GM18502 (cell line): ENCODE results near the gene CLDN11.
A peak's percentile ranks its signal among the peaks of the same experiment; 100 is the strongest.

Experiments used
- ATAC-seq: cut with Tn5 transposase; IDR thresholded peaks from one replicate; pipeline ENCODE4 v1.9.1; 2021; ENCODE audit warnings: mild to moderate bottlenecking; ENCODE audit not compliant: unreplicated experiment, poor library complexity

CLDN11 gene

DNA sequence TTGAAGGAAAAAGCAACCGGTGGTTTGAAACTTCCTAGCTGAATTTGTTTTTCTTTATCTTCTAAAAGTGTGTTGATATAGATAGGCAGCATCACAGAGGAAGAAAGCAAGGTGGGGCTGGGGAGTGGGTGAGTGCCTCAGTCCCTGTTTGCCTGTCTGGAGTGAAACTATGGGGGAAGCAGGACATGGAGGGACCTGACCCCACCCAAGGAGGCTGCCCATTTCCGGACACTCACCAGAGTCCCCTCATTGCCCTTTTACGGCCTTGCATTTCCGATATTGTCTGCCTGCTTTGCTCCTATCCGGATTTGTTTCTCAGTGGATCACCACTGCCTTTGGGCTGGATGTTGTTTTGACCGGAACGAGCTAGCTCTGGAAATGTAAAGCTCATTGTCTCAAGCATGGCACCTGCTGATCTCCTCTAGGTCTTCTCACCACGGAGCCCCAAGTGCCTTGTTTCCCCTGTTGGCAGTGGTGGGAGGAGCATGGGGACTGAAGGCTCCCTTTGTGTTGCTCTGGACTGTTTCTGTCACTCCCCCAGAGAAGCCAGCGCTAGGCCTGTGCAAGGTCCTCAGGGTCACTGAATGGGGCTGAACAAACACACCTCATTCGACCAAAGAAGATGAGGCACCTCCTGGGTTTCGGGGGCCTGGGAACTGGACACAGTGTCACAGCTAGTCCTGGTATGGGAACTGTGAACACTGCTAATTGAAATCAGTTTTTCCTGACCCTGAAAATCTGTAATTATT lies 7.0 kb downstream of the CLDN11 start:
- no peak for ATAC-seq

DNA sequence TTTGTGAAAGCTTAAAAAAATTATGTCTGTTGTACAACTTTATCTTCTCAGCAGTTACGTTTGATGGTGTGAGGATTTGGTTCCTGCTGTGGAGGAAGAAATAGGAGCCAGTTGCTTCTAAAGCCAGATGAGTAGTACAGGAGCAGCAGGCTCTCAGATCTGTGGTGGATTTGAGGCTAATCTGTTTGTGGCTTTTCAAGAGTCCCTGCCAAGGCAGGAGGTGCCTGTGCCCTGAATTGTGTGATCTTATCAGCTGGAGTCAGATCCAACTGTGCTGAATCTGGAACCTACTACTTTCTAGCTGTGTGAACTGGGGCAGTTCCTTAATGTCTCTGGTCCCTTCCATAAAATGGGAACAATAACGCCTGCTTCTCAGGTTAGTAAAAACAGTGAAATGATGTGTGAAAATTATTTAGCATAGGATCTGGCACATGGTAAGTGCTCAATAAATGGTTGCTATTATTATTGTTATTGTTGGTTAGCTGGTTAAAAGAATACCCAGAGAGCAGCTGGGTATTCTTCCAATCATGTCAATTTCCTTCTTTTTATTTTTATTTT lies 7.7 kb downstream of the CLDN11 start:
- no peak for ATAC-seq

DNA sequence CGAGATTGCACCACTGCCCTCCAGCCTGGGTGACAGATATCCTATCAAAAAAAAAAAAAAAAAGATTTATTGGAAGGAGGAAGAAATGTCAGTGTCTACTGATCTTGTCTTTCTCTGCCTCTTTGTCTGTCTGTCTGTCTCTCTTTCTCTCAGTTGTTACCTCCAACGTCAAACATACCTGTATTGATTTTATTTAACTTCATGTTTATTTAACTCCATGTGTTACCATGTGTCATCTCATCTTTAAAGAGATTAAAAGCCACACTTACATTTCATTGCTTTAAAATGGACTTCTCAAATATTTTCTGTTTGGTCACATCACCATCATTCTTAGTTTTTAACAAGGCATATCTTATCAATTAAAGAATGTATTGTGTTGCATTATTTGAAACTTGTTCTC lies 9.4 kb downstream of the CLDN11 start:
- no peak for ATAC-seq

DNA sequence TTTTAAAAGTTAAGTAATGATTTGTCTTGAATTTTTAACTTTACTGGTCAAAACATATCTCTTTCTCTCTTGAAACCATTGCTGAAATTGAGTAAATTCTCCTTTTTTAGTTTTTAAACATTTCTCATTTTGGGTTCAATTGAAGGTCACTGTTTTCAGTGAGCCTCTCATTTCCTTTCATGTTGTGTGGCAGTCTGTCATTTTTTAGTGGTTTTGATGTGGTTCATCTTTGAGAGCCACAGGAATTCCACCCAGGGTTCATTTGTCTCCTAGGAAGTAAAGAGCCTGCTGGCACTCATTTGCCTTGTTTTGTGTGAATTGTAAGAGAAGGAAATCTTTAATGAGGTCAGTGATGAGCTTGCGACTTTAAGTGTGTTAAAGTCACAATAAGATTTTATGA lies 10.4 kb downstream of the CLDN11 start:
- ATAC-seq, result peak; percentile 73

DNA sequence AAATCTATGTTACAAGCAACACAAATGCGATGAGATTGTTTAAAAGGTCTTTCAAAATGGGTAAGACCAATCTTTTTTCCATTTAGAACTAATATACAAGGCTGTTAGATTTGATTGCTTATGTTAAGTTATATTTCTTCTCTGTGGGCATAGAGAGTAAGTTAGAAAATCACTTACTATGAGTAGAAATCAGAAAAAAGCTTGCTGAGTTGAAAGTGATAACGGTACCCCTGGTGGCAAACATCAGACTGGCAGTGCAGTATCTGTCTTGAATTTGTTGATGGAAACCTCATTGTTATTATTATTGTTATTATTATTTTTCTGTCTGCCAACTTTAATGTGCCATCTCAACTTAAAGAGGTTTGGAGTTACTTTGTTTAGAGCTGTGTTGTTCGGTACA lies 12.4 kb downstream of the CLDN11 start:
- no peak for ATAC-seq

DNA sequence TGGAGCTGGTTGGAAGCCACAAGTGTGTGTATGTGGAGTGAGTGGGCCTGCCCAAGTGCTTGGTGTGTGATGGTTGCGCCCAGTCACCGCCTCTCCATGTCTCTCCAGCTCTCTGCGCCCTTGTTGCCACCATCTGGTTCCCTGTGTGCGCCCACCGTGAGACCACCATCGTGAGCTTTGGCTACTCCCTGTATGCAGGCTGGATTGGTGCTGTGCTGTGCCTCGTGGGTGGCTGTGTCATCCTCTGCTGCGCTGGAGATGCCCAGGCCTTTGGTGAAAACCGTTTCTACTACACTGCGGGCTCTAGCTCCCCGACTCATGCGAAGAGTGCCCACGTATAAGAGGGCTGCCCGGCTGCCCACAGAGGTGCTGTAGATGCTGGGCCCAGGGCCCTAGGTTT lies 13.7 kb downstream of the CLDN11 start:
- no peak for ATAC-seq

DNA sequence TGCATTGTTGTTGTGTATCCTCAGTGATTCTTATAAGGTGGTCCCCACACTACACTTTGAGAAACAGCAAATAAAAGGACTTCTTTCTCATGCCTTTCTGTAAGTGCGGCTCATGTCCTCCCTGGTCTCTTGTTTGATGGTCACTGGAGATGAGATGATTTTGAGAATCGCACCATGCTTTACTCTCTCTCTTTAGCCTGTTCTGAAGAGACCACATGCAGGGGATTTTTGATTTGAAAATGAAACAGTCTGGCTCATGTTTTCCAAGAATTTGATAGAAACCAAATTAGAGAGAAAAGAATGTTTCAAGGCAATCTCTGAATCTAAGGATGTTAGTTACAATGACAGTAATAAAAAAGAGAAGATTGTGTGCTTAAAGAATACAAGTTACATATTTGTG lies 18.0 kb downstream of the CLDN11 start:
- ATAC-seq, result no peak

DNA sequence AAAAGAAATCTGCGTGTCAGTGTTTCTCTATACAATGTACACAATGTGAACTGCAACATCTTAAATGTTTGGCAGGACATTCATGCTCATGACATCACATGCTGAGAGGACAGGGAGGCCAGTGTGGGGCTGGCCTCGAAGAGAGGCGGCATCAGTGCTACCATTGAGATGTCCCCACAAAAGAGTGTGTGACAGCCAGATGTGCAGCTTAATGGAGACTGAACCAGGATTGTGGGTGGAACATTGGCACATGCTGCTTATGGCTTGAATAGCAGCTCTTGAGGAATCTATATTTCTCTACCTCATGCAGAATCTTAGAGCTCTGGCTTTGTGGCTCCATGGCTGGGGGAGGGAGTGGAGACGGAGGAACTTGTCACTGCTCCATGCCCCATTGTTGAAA lies 18.5 kb downstream of the CLDN11 start:
- ATAC-seq, result no peak

DNA sequence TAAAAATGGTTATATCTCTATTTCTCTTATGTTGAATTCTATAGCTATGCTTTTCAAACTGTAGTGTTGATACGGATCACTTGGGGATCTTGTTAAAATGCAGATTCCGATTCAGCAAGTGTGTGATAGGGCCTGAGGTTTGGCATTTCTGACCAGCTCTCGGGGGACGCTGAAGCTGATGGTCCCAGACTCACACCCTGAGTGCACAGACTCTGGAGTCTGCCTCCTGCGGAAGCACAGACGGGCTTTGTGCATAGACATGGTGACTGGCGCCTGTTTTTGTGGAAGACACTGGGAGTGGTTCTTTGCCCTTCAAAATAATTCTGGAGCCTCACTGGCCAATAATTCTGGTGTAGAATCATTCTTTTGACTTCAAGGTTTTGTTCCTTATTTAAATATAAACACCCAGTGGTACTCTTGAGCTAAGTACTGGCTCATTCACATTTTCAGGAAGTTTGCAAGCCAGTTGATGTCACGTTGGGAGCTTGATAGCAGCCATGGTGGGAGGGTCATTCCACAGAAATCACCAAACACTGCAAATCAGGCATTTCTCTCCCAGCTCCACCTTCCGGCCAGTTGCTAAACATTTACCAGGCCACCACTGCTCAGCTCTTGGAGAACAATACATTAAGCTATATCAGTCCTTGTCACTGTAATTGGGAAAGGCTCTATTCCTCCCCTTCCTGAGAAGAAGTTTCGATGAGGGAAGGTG lies 19.2 kb downstream of the CLDN11 start:
- ATAC-seq, result no peak

DNA sequence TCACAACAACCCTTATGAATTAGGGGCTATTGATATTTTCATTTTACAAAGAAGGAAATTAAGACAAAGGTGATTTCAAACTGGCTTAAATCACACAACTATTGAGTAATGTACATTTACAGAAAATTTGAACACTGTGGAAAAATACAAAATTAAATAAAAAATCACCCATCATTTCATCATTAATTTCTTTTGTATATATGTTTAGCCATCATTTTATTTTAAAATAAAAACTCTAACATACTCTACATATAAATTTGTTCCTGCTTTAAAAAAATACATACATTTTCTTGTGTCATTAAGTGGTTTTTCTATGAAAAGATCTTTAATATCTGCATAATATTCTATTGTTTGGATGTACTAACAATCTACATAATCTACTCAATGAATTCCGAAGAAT lies 20.2 kb downstream of the CLDN11 start:
- no peak for ATAC-seq

DNA sequence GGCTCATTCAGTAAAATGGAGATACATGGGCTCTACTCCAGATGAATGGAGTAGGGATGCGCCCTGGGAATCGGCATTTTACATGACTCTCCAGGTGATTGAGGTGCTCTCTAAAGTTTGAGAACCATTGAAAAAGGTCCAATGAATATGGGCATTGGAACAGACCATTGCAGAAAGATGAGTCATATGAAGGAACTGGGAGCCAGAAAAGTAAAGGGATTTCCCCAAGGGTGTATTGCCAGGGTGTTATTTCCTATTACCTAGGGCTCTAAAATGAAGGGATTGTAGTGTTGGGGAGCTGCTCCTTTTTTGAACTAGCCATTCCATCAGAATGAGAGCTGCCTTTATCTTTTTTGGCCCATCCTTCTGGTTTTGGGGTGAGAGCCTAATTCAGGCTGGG lies 21.7 kb downstream of the CLDN11 start:
- no peak for ATAC-seq

DNA sequence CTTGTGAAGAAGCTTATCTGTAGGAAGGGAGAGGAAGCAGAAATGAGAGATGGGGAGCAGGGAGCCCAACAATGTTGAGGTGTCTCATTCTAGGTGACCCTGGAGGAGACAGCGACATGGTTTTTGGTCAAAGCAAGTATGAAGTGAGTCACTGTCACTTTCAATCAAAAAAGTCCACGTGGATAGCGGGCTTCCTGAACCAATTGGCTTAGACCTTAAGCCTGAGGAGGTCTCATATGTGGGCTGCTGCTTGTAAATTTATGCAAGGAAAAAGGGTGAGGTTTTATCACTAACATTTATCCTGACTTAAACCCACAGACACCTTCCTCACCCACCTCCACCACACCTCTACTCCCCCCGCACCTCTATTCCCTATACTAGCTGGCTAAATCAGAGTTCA lies 22.7 kb downstream of the CLDN11 start:
- no peak for ATAC-seq

DNA sequence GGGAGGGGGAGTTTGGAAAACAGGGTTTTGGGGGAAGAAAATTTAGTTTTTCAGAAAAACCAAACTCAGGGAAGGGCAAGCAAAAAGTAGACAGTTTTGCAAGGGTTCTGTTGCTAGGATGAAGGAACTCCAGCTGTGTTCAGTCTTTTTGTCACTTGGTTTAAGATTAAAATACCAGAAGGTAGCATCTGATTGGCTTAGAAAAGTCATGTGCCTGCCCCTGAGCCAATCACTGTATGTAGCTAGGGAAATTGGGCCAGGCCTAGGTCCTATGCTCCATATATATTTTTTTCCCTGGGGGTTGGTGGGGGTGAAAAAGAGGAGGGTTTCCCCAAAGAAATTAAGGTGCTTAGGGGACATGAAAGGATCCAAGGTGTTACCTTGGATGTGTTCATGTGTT lies 24.3 kb downstream of the CLDN11 start:
- no peak for ATAC-seq

DNA sequence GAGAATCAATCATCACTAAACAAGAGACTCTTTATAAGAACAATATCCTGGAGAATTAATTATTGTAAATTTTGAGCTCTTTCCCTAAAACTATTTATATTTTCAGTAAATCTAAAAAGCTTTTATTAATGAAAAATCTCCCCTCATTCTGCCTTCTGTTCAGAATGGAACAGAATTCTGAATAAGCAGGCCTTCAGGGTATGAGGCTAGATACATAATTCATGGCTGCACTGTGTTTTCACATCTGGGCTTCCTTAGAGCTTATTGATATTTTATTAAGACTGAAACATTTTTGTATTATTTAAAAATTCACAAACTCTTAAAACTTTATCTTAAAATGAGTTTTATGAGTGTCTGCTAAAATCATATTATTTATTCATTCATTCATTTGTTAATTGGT lies 24.8 kb downstream of the CLDN11 start:
- no peak for ATAC-seq

DNA sequence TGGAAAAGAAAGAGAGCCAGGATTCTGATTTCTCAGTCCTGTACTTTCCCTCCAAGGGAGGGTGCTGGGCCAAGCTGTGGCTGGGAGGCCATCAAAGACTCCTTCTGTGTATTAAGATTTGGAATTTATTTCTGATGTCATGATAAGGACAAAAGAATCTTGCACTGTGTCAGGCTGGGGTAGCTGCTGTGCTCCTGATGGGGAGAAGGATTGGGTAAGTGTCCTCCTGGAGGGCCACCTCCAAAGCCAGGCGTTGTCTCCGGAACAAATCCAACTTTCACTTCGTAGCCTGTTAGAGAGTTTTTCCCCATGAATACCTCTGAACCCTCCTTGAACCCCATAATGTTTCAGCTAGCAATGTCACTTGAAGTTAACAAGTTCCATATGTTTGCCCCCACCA lies 29.9 kb downstream of the CLDN11 start:
- no peak for ATAC-seq

DNA sequence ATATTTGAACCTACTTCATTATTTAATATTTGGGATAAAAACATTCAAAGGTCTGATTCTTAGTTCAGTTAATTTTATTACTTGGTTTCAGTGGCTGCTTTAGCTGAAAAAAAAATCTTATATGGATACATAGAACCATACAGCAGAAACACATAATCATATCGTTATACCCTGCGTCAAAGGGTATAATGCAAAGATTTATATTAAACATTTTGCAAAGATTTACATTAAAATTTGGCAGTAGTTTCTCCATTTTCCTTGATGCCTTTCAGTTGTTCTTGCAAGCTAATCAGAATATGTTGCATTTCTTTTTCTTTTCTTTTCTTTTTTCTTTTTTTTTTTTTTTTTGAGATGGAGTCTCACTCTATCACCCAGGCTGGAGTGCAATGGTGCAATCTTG lies 31.4 kb downstream of the CLDN11 start:
- ATAC-seq, result no peak

DNA sequence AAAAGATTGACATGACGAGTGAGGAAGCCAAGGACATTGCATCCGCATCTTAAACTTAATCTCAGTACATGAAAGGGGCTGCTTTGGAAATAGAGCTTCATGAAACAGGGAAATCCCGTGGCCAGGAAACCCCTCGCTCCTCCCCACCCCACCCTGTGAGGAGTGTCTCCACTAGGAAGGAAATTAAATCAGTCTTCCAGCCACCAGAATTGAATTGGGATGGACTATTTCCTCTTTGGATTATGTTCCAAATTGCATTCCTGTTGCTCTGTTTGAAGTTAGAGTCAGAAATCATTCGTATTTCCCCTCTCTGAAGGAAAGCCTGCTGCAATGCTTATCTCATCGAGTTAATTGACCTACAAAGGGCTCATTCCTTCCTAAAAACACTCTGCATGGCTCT lies 35.8 kb downstream of the CLDN11 start:
- ATAC-seq, result no peak

DNA sequence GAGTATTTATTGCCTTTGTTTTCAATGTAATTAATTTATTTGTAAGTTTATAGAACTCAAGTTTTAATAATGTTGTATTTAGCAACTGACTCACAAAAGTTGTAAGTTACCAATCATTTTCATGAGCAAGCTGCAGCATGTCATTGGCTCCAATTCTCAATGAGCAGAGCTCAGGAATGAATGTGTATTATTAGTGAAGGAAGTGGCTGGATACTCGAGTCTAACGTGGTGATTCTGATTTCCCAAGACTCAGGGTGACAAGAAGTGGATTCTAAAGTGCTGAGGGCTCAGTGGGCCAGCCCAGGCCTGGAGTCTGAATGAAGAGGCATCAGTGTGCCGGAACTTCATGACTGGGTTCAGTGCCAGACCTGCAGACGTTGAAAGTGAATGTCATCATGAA lies 39.6 kb downstream of the CLDN11 start:
- no peak for ATAC-seq

DNA sequence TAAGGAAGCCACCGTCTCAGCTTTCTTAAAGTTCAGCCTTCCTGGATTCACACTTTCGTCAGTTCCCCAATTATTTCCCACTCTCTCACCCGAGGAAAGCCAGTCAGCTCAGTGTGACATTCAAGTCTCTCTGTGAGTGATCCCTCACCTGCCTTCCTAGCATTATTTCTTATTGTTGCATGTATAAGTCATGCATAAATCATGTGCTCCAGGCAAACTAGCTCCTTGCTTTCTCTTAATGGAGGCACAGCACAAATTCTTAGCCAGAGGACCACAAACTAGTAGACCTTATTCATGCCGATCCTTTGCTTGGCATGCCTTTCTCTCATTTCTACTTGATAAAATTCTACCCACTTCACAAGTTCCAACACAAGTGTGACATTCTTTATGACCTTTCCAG lies 44.3 kb downstream of the CLDN11 start:
- no peak for ATAC-seq

DNA sequence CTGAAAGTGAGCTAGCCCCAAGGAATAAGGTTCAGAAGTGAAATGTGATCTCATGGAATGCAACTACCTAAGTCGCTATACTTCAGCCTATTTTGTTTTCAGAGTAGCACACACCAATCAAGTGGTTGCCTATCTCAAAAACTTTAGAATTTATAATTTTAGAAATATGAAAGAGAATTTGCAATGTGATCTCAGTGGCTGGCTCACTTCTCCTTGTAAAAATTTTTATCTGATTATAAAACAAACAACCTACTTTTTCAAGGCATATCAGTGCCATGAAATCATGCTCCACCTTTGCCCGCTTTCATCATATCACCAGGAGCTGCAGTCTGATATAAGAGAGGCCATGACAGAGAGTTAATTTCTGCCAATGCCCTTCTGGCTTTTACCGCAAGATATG lies 47.3 kb downstream of the CLDN11 start:
- no peak for ATAC-seq

DNA sequence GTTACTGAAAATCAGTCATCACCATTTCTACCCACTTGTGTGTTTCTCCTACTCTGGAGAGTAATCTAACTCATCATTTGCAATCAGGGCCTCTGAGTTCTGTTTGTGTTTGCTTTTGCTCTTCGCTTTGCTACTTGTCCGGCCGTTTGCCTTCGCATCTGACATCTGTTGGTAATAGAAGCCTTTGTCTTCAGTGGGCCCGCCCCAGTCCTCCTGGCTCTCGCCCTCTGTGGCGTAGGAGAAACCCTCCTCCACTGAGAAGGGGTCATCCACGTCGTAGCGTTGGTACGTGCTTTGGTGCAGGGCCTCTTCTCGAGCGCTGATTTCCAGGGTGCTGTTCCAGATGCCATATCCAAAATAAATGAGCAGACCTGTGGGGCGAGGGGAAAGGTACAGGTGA lies 48.3 kb downstream of the CLDN11 start:
- ATAC-seq, result no peak
